Measurements from ENCODE around the gene ZNF530. TPM values are rescaled to one million over a fixed set of nuclear protein-coding genes. Genes with fewer than 3 reads are reported as not detected.

Gene ZNF530
- total and polyA plus RNA-seq, 11 donors, result 2.7 to 8.7 (median 4.9) TPM

- H3K27ac ChIP-seq, result no peak overlapping the region
- peaks cover 0 to 12% (median 0%) of the 10 kb centered on the region in 12 donors for H3K4me1 ChIP-seq
- DNase-seq (no peak), ATAC-seq (no peak)
- peaks cover 0 to 28% (median 5%) of the 10 kb centered on the region in 12 donors for H3K9me3 ChIP-seq
- H3K27me3 ChIP-seq, result no peaks in the 10 kb centered on the region
- H3K36me3 ChIP-seq, result peaks cover 0 to 6% (median 0%) of the 10 kb centered on the region in 9 donors
- intact Hi-C loops (cut with DNase I), result no loop called here
- WGBS, 4 donors, result 62 to 66% (median 63%) methylated on average over 6 of the region's 6 CpGs
- TF ChIP-seq CTCF (IDR thresholded peaks at IDR 0.05) (no peak), POLR2A (IDR thresholded peaks at IDR 0.05) (no peak)
- H3K4me3 ChIP-seq, result no peak overlapping the region
Measured at GRCh38 chr19:57648331-57649003, 48.8 kb downstream of the ZNF530 start.

- 37 to 47% (median 41%) methylated on average over 6 of the region's 6 CpGs for WGBS, 4 donors
- peak overlapping the region in 9 of 12 donors; percentile 10 to 55 (median 33) for H3K4me3 ChIP-seq
- H3K4me1 ChIP-seq, result peaks cover 0 to 12% (median 0%) of the 10 kb centered on the region in 12 donors
- H3K27ac ChIP-seq, result peak overlapping the region in 7 of 12 donors; percentile 15 to 72 (median 47)
- H3K27me3 ChIP-seq, result no peaks in the 10 kb centered on the region
- no peak for DNase-seq
- H3K36me3 ChIP-seq, result no peaks in the 10 kb centered on the region
- intact Hi-C loops (cut with DNase I), result no loop called here
- TF ChIP-seq CTCF (IDR thresholded peaks at IDR 0.05) (no peak), POLR2A (IDR thresholded peaks at IDR 0.05) (no peak)
- peaks cover 0 to 17% (median 0%) of the 10 kb centered on the region in 12 donors for H3K9me3 ChIP-seq
- peak in 1 of 4 donors; percentile 14 for ATAC-seq
Measured at GRCh38 chr19:57651654-57651996, 51.9 kb downstream of the ZNF530 start.

- Histone ChIP-seq H3K27ac (no peak overlapping the region), H3K27me3 (no peaks in the 10 kb centered on the region), H3K9me3 (peaks cover 0 to 13% (median 0%) of the 10 kb centered on the region in 12 donors), H3K4me1 (peaks cover 0 to 12% (median 0%) of the 10 kb centered on the region in 12 donors), H3K36me3 (no peaks in the 10 kb centered on the region), H3K4me3 (no peak overlapping the region)
- TF ChIP-seq POLR2A (IDR thresholded peaks at IDR 0.05) (no peak), CTCF (IDR thresholded peaks at IDR 0.05) (no peak)
- intact Hi-C loops (cut with DNase I), result no loop called here
- no peak for DNase-seq
- no peak for ATAC-seq
- WGBS, 4 donors, result 81 to 87% (median 85%) methylated on average over 2 of the region's 2 CpGs
Measured at GRCh38 chr19:57653689-57654088, 54.0 kb downstream of the ZNF530 start.

GRCh38 chr19:57655443-57655842 is 55.8 kb downstream of the ZNF530 start:
- TF ChIP-seq POLR2A (IDR thresholded peaks at IDR 0.05) (no peak), CTCF (IDR thresholded peaks at IDR 0.05) (no peak)
- H3K4me1 ChIP-seq, result peaks cover 0 to 12% (median 0%) of the 10 kb centered on the region in 12 donors
- H3K27ac ChIP-seq, result no peak overlapping the region
- DNase-seq (no peak), ATAC-seq (no peak)
- intact Hi-C loops (cut with DNase I), result no loop called here
- no peak overlapping the region for H3K4me3 ChIP-seq
- 40 to 96% (median 93%) methylated on average over 1 of the region's 1 CpG for WGBS, 4 donors
- no peaks in the 10 kb centered on the region for H3K27me3 ChIP-seq
- H3K9me3 ChIP-seq, result peaks cover 0 to 8% (median 0%) of the 10 kb centered on the region in 12 donors
- H3K36me3 ChIP-seq, result no peaks in the 10 kb centered on the region
